OCI-LY3 (cell line): ENCODE data around the gene MEX3A.

Experiments used
- H2AFZ ChIP-seq: fragments of 200-600, 300-600 bp; shearing (Covaris generic); 2 replicates; pipeline ENCODE4 v1.6.0; 2014; ENCODE audit warnings: antibody characterized with exemption, low read depth, low read length
- H3K27ac ChIP-seq: fragments of 200-600, 300-600 bp; sonication (generic); 2 replicates; pipeline ENCODE4 v1.5.1; 2014; ENCODE audit warnings: mild to moderate bottlenecking, low read length, moderate library complexity, mixed read lengths
- H3K27me3 ChIP-seq: fragments of 200-600, 300-600 bp; sonication (generic); 2 replicates; pipeline ENCODE4 v1.6.1; 2014; ENCODE audit warnings: low read depth, low read length, mixed read lengths
- H3K36me3 ChIP-seq: fragments of 200-600, 300-600 bp; sonication (generic); replicated peaks from 2 replicates; pipeline ENCODE3; 2014; ENCODE audit warnings: low read depth, low read length, mixed read lengths
- H3K4me1 ChIP-seq: fragments of 300-600, 200-600 bp; sonication (generic); 2 replicates; pipeline ENCODE4 v1.6.1; 2014; ENCODE audit warnings: low read length, mixed read lengths
- H3K4me2 ChIP-seq: fragments of 200-600, 300-600 bp; sonication (generic); 2 replicates; pipeline ENCODE4 v1.6.1; 2014; ENCODE audit warnings: low read length, mixed read lengths
- H3K4me3 ChIP-seq: fragments of 300-600, 200-600 bp; sonication (generic); 2 replicates; pipeline ENCODE4 v1.5.1; 2014; ENCODE audit warnings: antibody characterized with exemption, mild to moderate bottlenecking, low read length, moderate library complexity
- H3K79me2 ChIP-seq: fragments of 300-600, 200-600 bp; shearing (Covaris generic); 2 replicates; pipeline ENCODE4 v1.6.1; 2014; ENCODE audit warnings: mild to moderate bottlenecking, low read length, mixed read lengths
- H3K9ac ChIP-seq: fragments of 300-600, 200-600 bp; shearing (Covaris generic); 2 replicates; pipeline ENCODE4 v1.6.0; 2014; ENCODE audit warnings: mild to moderate bottlenecking, low read length, moderate library complexity
- H3K9me3 ChIP-seq: fragments of 200-600, 300-600 bp; shearing (Covaris generic); 2 replicates; pipeline ENCODE4 v1.6.1; 2014; ENCODE audit warnings: low read length, mixed read lengths; ENCODE audit not compliant: insufficient read depth
- H4K20me1 ChIP-seq: fragments of 200-600, 300-600 bp; sonication (generic); 2 replicates; pipeline ENCODE4 v1.6.1; 2016; ENCODE audit warnings: low read length, mixed read lengths; ENCODE audit not compliant: insufficient read depth
- CTCF ChIP-seq: fragments of 200-600, 300-600 bp; sonication (generic); IDR thresholded peaks from 2 replicates; pipeline ENCODE4 v1.5.1; 2014; ENCODE audit warnings: antibody characterized with exemption, low read length, low read depth
- EZH2phosphoT487 ChIP-seq: fragments of 200-600 bp; shearing (Covaris generic); IDR thresholded peaks from 2 replicates; pipeline ENCODE4 v1.6.1; 2018; ENCODE audit warnings: antibody characterized with exemption, mixed run types, low read depth

Gene MEX3A

GRCh38 chr1:156064615-156065014, 17.6 kb downstream of the MEX3A start:
- no peak for TF ChIP-seq EZH2phosphoT487
- no peak for TF ChIP-seq CTCF
- no peaks in the 10 kb centered on the region for H3K79me2 ChIP-seq

GRCh38 chr1:156063997-156064285, 18.3 kb downstream of the MEX3A start:
- H2AFZ ChIP-seq: no peak overlapping the region
- no peak overlapping the region for H3K27ac ChIP-seq
- no peaks in the 10 kb centered on the region for H3K9me3 ChIP-seq
- H3K27me3 ChIP-seq: no peaks in the 10 kb centered on the region
- H3K4me1 ChIP-seq: no peaks in the 10 kb centered on the region
- no peak overlapping the region for H3K9ac ChIP-seq
- H3K79me2 ChIP-seq: no peaks in the 10 kb centered on the region
- TF ChIP-seq CTCF: no peak
- TF ChIP-seq EZH2phosphoT487: no peak
- H3K4me2 ChIP-seq: no peak overlapping the region
- H3K4me3 ChIP-seq: no peak overlapping the region
- H3K36me3 ChIP-seq: no peaks in the 10 kb centered on the region
- no peaks in the 10 kb centered on the region for H4K20me1 ChIP-seq

More at GRCh38 chr1:156064615-156065014, 17.6 kb downstream of the MEX3A start:
- Histone ChIP-seq H3K9me3 (no peaks in the 10 kb centered on the region), H4K20me1 (no peaks in the 10 kb centered on the region), H3K4me3 (no peak overlapping the region), H2AFZ (no peak overlapping the region), H3K27ac (no peak overlapping the region), H3K36me3 (no peaks in the 10 kb centered on the region), H3K4me1 (no peaks in the 10 kb centered on the region), H3K9ac (no peak overlapping the region), H3K4me2 (no peak overlapping the region), H3K27me3 (no peaks in the 10 kb centered on the region)

- no peaks in the 10 kb centered on the region for H3K4me1 ChIP-seq
- H3K9ac ChIP-seq: no peak overlapping the region
- no peaks in the 10 kb centered on the region for H4K20me1 ChIP-seq
- H3K27me3 ChIP-seq: no peaks in the 10 kb centered on the region
- no peaks in the 10 kb centered on the region for H3K36me3 ChIP-seq
- H3K9me3 ChIP-seq: no peaks in the 10 kb centered on the region
- TF ChIP-seq EZH2phosphoT487 (no peak), CTCF (no peak)
- H3K4me3 ChIP-seq: no peak overlapping the region
- H3K79me2 ChIP-seq: no peaks in the 10 kb centered on the region
- no peak overlapping the region for H2AFZ ChIP-seq
- H3K4me2 ChIP-seq: no peak overlapping the region
- H3K27ac ChIP-seq: no peak overlapping the region
Measured at GRCh38 chr1:156062189-156062588, 20.1 kb downstream of the MEX3A start.

- Histone ChIP-seq H3K79me2 (no peaks in the 10 kb centered on the region), H3K27ac (no peak within 1 kb of the TSS), H2AFZ (no peak within 1 kb of the TSS), H3K36me3 (no peaks in the 10 kb centered on the region), H4K20me1 (no peaks in the 10 kb centered on the region), H3K4me1 (no peaks in the 10 kb centered on the region), H3K9me3 (no peaks in the 10 kb centered on the region), H3K4me2 (no peak within 1 kb of the TSS), H3K4me3 (no peak within 1 kb of the TSS), H3K27me3 (no peaks in the 10 kb centered on the region), H3K9ac (no peak within 1 kb of the TSS)
- TF ChIP-seq CTCF: no peak
- TF ChIP-seq EZH2phosphoT487: no peak
Measured at GRCh38 chr1:156060937-156061636, 21.2 kb downstream of the MEX3A start, which contains the start of gene RAB25. Gene RAB25 (plus strand): TSS chr1:156061160. CDS start chr1:156061401, 241 bp downstream.
